Sigmoid colon (tissue), 7 donors: ENCODE results near the gene CEACAM16. TPM values are rescaled to one million over a fixed set of nuclear protein-coding genes. Genes with fewer than 3 reads are reported as not detected.

ENCODE experiments used
- DNase-seq: peaks from one replicate; pipeline ENCODE4 v3.0.0-alpha.2; 2019
- H3K27ac ChIP-seq, 4 donors: fragments of 200-600 bp; sonication (generic); one replicate each; pipeline ENCODE4 v1.5.1; 2016 to 2019; ENCODE audit warnings: mild to moderate bottlenecking in 1 of 4
- H3K27me3 ChIP-seq, 3 donors: fragments of 200-600 bp; sonication (generic); one replicate each; pipeline ENCODE4 v1.5.1; 2019; ENCODE audit warnings: mild to moderate bottlenecking in 1 of 3
- H3K36me3 ChIP-seq, 4 donors: fragments of 200-600 bp; sonication (generic); one replicate each; pipeline ENCODE4 v1.5.1; 2016 to 2019
- H3K4me1 ChIP-seq, 4 donors: fragments of 200-600 bp; sonication (generic); one replicate each; pipeline ENCODE4 v1.5.1; 2017 to 2019
- H3K4me3 ChIP-seq, 4 donors: fragments of 200-600 bp; sonication (generic); one replicate each; pipeline ENCODE4 v1.5.1; 2017 to 2019; ENCODE audit warnings: mild to moderate bottlenecking in 2 of 4, moderate library complexity in 1 of 4
- H3K9me3 ChIP-seq, 4 donors: fragments of 200-600 bp in 3 of 4; sonication (generic) in 3 of 4; one replicate each; pipeline versions ENCODE4 v1.5.1 to v1.6.1; 2013 to 2019
- CTCF ChIP-seq, 4 experiments: fragments of 450-650 bp in 3 of 4; fragments of 200-600 bp in 1 of 4; IDR thresholded peaks; one replicate each; pipeline ENCODE4 v1.5.1; 2016 to 2019; ENCODE audit warnings: antibody characterized with exemption in 4 of 4, mild to moderate bottlenecking in 3 of 4, moderate library complexity in 2 of 4
- EP300 ChIP-seq, 4 donors: sonication (generic); formaldehyde crosslinking; IDR thresholded peaks; one replicate each; pipeline ENCODE4 v1.6.1; 2017; ENCODE audit warnings: antibody characterized with exemption in 4 of 4
- POLR2A ChIP-seq, 2 donors: fragments of 450-650 bp; IDR thresholded peaks; one replicate each; pipeline ENCODE4 v1.6.1; 2016; ENCODE audit warnings: antibody characterized with exemption in 2 of 2, mild to moderate bottlenecking in 2 of 2, moderate library complexity in 2 of 2
- POLR2AphosphoS5 ChIP-seq, 4 donors: sonication (generic); formaldehyde crosslinking; IDR thresholded peaks; one replicate each; pipeline ENCODE4 v1.6.1; 2017; ENCODE audit warnings: antibody characterized with exemption in 4 of 4
- WGBS, 2 donors: extraction: QIAGEN DNeasy Blood & Tissue Kit; methylation state at CpG; one replicate each; pipeline ENCODE4 v1.1.7; 2013; 5-methylcytosine and 5-hydroxymethylcytosine counted together
- intact Hi-C: fragments of 100-400 bp; cut with DNase I; formaldehyde crosslinking; loops from one replicate; pipeline ENCODE4 v1.15.1; 2023
- polyA plus RNA-seq, 3 donors: library from polyadenylated mRNA; stranded (reverse); fragments of 200-250 nt; gene quantifications; one replicate each; pipeline ENCODE4 v1.2.3, GENCODE V29; 2013
- total RNA-seq, 4 donors: library from RNA; depleted of rRNA; stranded (reverse); fragments of >200 nt; gene quantifications; one replicate each; pipeline ENCODE4 v1.1.0, GENCODE V29; 2016
- donor health status: healthy with polysubstance abuse.
- donor health status: Bipolar disorder and iron deficiency.
- donor health status: healthy.

Gene CEACAM16, protein sequence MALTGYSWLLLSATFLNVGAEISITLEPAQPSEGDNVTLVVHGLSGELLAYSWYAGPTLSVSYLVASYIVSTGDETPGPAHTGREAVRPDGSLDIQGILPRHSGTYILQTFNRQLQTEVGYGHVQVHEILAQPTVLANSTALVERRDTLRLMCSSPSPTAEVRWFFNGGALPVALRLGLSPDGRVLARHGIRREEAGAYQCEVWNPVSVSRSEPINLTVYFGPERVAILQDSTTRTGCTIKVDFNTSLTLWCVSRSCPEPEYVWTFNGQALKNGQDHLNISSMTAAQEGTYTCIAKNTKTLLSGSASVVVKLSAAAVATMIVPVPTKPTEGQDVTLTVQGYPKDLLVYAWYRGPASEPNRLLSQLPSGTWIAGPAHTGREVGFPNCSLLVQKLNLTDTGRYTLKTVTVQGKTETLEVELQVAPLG
- not detected for total RNA-seq
- not detected for polyA plus RNA-seq

- Histone ChIP-seq H3K9me3 (no peaks in the 10 kb centered on the region), H3K4me3 (no peak within 1 kb of the TSS), H3K27me3 (peaks cover 0 to 17% (median 0%) of the 10 kb centered on the region in 3 donors), H3K27ac (no peak within 1 kb of the TSS), H3K4me1 (no peaks in the 10 kb centered on the region), H3K36me3 (no peaks in the 10 kb centered on the region)
- 55 to 79% methylated on average over 13 of the region's 13 CpGs for WGBS, 2 donors
- TF ChIP-seq EP300 (IDR thresholded peaks at IDR 0.05) (no peak), POLR2AphosphoS5 (IDR thresholded peaks at IDR 0.05) (no peak), CTCF (IDR thresholded peaks at IDR 0.05) (no peak), POLR2A (IDR thresholded peaks at IDR 0.05) (no peak)
- no peak for DNase-seq
- intact Hi-C loops = no loop called here
Observed at GRCh38 chr19:44698492-44699201, at the start of gene CEACAM16. CEACAM16 (plus strand) TSS chr19:44699151; CDS start chr19:44701457, 2,306 bp downstream.

DNA sequence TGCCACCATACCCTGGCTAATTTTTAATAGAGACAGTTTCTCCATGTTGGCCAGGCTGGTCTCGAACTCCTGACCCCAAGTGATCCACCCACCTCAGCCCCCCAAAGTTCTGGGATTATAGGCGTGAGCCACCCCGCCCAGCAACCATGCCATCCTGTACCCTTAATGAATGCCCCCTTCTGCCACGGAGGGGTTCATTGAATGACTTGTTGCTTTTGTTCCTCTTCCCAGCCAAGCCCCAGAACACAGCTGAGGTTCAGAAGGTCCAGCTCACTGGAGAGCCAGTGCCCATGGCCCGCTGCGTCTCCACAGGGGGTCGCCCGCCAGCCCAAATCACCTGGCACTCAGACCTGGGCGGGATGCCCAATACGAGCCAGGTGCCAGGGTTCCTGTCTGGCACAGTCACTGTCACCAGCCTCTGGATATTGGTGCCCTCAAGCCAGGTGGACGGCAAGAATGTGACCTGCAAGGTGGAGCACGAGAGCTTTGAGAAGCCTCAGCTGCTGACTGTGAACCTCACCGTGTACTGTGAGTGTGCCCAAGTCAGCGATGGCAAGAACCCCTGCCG lies 49.3 kb upstream of the CEACAM16 start:
- peaks cover 0 to 26% (median 6%) of the 10 kb centered on the region in 4 donors for H3K4me1 ChIP-seq
- WGBS, 2 donors = 87 to 93% methylated on average over 15 of the region's 15 CpGs
- no peak for DNase-seq
- H3K4me3 ChIP-seq = no peak overlapping the region
- peaks cover 4 to 63% (median 26%) of the 10 kb centered on the region in 4 donors for H3K36me3 ChIP-seq
- intact Hi-C loops = no loop called here
- H3K9me3 ChIP-seq = no peaks in the 10 kb centered on the region
- TF ChIP-seq POLR2AphosphoS5 (IDR thresholded peaks at IDR 0.05) (no peak), EP300 (IDR thresholded peaks at IDR 0.05) (no peak), POLR2A (IDR thresholded peaks at IDR 0.05) (no peak), CTCF (IDR thresholded peaks at IDR 0.05) (no peak)
- H3K27me3 ChIP-seq = no peaks in the 10 kb centered on the region
- H3K27ac ChIP-seq = no peak overlapping the region

GRCh38 chr19:44653343-44653742 lies 45.6 kb upstream of the CEACAM16 start:
- Histone ChIP-seq H3K36me3 (peaks cover 4 to 83% (median 29%) of the 10 kb centered on the region in 4 donors), H3K9me3 (no peaks in the 10 kb centered on the region), H3K4me3 (no peak overlapping the region), H3K4me1 (peaks cover 0 to 10% (median 3%) of the 10 kb centered on the region in 4 donors), H3K27ac (no peak overlapping the region), H3K27me3 (no peaks in the 10 kb centered on the region)
- intact Hi-C loops = no loop called here
- DNase-seq = no peak
- TF ChIP-seq POLR2A (IDR thresholded peaks at IDR 0.05) = no peak
- TF ChIP-seq CTCF (IDR thresholded peaks at IDR 0.05) = no peak
- WGBS, 2 donors = 92 to 96% methylated on average over 5 of the region's 5 CpGs

DNA sequence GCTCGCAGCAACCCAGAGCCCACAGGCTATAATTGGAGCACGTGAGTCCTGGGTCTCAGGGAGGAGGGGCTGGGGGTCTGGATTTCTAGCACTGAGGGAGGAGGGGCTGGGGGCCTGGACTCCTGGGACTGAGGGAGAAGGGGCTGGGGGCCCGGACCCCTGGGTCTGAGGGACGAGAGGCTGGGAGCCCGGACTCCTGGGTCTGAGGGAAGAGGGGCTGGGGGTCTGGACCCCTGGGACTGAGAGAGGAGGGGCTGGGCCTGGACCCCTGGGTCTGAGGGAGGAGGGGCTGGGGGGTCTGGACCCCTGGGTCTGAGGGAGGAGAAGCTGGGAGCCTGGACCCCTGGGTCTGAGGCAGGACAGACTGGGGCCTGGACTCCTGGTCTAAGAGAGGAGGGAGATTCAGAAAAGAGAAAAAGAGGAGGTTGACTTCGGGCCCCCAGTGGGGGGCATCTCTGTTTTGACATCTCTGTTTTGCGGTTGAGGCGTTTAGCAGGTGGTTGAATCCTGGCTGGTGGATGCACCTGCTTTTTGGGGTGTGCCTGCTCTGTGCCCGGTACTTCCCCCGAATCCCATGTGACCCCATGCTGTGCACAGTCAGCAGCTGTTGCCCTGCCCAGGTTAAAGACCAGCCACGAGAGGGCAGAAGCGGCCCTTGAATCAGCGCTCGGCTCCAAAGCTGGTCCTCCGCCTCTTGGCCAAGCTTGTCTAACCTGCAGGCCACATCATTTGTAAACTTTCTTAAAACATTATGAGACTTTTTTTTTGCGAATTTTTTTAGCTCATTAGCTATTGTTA lies 44.8 kb upstream of the CEACAM16 start:
- H3K36me3 ChIP-seq = peaks cover 4 to 91% (median 32%) of the 10 kb centered on the region in 4 donors
- DNase-seq = peak; percentile 77
- WGBS, 2 donors = 34 to 40% methylated on average over 16 of the region's 16 CpGs
- peaks cover 0 to 5% (median 0%) of the 10 kb centered on the region in 4 donors for H3K4me1 ChIP-seq
- TF ChIP-seq CTCF (IDR thresholded peaks at IDR 0.05) = peak in 3 of 4 experiments; percentile 5 to 32 (median 27)
- no peak for TF ChIP-seq POLR2AphosphoS5 (IDR thresholded peaks at IDR 0.05)
- H3K9me3 ChIP-seq = no peaks in the 10 kb centered on the region
- H3K27ac ChIP-seq = no peak overlapping the region
- intact Hi-C loops = no loop called here
- H3K27me3 ChIP-seq = no peaks in the 10 kb centered on the region
- H3K4me3 ChIP-seq = no peak overlapping the region
